H1 (cell line): Measurements from ENCODE around the gene PSMB5. TPM values are rescaled to one million over a fixed set of nuclear protein-coding genes. Genes with fewer than 3 reads are reported as not detected.

ENCODE experiments used
- CHD7 ChIP-seq: fragments of 300-600 bp; sonication (generic); IDR thresholded peaks from 2 replicates; pipeline ENCODE4 v1.7.1; 2012; ENCODE audit warnings: low read length, moderate library complexity, mild to moderate bottlenecking, inconsistent platforms; ENCODE audit not compliant: insufficient replicate concordance
- E2F6 ChIP-seq: IDR thresholded peaks from 2 replicates; pipeline ENCODE4 v1.6.1; 2012; ENCODE audit warnings: inconsistent platforms
- EZH2 ChIP-seq: fragments of 200-600 bp; sonication (generic); IDR thresholded peaks from 2 replicates; pipeline ENCODE4 v1.7.1; 2012; ENCODE audit warnings: low read depth, mild to moderate bottlenecking, moderate library complexity, low read length, inconsistent platforms; ENCODE audit not compliant: severe bottlenecking
- HDAC6 ChIP-seq: IDR thresholded peaks from one replicate; pipeline ENCODE4 v1.7.1; 2012; ENCODE audit warnings: low read depth, mild to moderate bottlenecking, inconsistent platforms, low read length, moderate library complexity
- KDM4A ChIP-seq: IDR thresholded peaks from one replicate; pipeline ENCODE4 v1.7.1; 2012; ENCODE audit warnings: low read depth, mild to moderate bottlenecking, moderate library complexity, low read length, inconsistent platforms; ENCODE audit not compliant: severe bottlenecking
- TCF12 ChIP-seq: IDR thresholded peaks from 2 replicates; pipeline ENCODE4 v1.6.1; 2011; ENCODE audit warnings: low read depth, mild to moderate bottlenecking, low read length
- YY1 ChIP-seq: IDR thresholded peaks from 2 replicates; pipeline ENCODE4 v1.6.1; 2011; ENCODE audit warnings: low read depth, mild to moderate bottlenecking, low read length
- polyA plus RNA-seq, 7 experiments: library from polyadenylated mRNA; depleted of rRNA in 3 of 7; stranded (reverse) in 5 of 7; unstranded in 2 of 7; fragments of >200 nt in 5 of 7; fragments of 200-250 nt in 2 of 7; gene quantifications; 1 replicate in 5 of 7; 2 replicates in 1 of 7; 4 replicates in 1 of 7; pipeline versions ENCODE4 v1.2.1 to v1.2.3, GENCODE V29; 2011 to 2013; ENCODE audit warnings: missing spikeins in 2 of 7, mixed read lengths in 2 of 7
- total RNA-seq: library from RNA; stranded (reverse); fragmentation: NEBNext Ultra II Directional; extraction: Animal tissue kit (Norgen Biotek cat#: 25700); gene quantifications from 2 replicates; pipeline ENCODE4 v1.2.1, GENCODE V29; 2021

PSMB5 gene
- total and polyA plus RNA-seq, 2 of the 8 experiments (the other 6 are each of a cell fraction or from before 2014, with no cell fraction given): 254 to 510 TPM

GRCh38 chr14:23080474-23080873 is 45.8 kb upstream of the PSMB5 start (continued):
- TF ChIP-seq E2F6 (no peak), YY1 (no peak), TCF12 (no peak), KDM4A (no peak), HDAC6 (no peak), CHD7 (no peak), EZH2 (no peak)
